ENCODE measurements around the gene TMEM119.
"Not testable (repeated sequence)": the region's sequence is repeated elsewhere in the genome, so short reads cannot be mapped to it uniquely, and the experiment has no call there.

TMEM119 gene

DNA sequence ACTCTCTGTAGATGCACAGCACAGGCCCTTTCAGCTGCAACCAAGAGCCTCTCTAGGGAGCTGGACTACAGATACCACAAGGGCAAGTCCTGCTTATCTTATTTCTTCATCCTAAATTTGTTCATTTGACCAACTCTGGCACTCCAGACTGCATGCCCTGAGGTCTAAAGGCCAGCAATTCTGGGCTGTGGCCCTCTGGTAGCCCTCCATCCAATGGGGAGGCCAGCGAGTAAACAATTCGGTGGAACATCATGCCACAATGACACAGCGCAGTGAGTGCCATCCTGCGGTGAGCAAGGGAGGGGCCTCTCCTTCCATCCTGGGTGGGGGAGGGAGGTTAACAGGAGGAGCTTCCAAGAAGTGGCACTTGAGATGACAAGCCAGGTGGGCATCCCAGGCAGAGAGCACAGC lies 36.5 kb upstream of the TMEM119 start:
- peak; percentile 37 to 53 for DNase-seq

GRCh38 chr12:108633534-108634248 lies 35.8 kb upstream of the TMEM119 start, which contains the start of gene SELPLG:
TSS of gene SELPLG (minus strand) at chr12:108633894. CDS start at chr12:108624307, 9,587 bp downstream.
- peak; percentile 78 to 81 for DNase-seq

DNA sequence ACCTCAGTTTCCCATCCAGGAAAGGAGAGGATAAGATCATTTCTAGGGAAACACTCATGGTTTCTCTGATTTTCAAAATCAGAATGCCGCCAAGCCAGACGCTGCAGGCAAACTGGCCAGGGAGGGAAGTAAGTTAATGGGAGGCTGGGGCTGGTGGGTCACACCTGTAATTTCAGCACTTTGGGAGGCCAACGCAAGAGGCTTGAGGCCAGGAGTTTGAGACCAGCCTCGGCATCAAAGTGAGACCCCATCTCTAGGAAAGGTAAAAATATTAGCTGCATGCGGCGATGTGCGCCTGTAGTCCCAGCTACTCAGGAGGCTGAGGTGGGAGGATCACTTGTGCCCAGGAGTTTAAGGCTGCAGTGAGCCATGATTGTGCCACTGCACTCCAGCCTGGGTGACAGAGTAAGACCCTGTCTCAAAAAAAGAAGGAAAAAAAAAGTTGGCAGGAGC lies 35.2 kb upstream of the TMEM119 start:
- DNase-seq = no peak

GRCh38 chr12:108631261-108631660 lies 33.4 kb upstream of the TMEM119 start:
- DNase-seq = not testable (repeated sequence)

GRCh38 chr12:108630481-108631207 lies 32.8 kb upstream of the TMEM119 start:
- DNase-seq = peak in 1 of 2 donors; percentile 15

DNA sequence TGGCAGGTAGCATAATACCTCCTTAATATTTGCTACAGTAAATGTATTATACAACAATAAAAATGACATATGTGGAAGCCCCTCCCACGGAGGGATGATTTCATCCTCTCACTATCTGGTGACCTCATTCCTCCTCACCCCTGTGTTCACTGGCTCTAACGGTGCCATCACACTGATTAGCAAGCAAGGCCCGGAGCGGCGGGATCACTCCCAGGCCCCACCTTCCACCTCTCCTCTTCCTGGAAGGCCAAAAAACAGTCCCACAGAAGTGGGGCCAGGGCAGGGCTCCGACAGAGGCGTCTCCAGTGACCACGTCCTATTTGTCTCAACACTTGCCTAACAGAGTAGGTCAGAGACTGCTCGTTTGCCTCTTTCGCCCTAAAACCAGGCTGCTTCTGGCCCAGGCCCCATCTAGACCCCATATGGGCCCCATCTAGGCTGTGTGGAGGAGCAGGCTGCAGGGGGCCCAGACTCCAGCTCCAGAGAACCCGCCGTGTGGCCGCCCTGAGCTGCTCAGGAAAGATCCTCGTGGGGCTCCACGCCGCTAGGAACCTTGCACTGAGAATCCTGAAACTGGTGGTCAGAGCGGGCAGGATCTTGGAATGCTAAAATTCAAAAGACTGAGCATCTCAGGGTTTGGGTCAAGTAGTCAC lies 32.1 kb upstream of the TMEM119 start:
- DNase-seq = peak; percentile 63 to 64

- DNase-seq = no peak
Measured at GRCh38 chr12:108629151-108629550, 31.3 kb upstream of the TMEM119 start.

DNA sequence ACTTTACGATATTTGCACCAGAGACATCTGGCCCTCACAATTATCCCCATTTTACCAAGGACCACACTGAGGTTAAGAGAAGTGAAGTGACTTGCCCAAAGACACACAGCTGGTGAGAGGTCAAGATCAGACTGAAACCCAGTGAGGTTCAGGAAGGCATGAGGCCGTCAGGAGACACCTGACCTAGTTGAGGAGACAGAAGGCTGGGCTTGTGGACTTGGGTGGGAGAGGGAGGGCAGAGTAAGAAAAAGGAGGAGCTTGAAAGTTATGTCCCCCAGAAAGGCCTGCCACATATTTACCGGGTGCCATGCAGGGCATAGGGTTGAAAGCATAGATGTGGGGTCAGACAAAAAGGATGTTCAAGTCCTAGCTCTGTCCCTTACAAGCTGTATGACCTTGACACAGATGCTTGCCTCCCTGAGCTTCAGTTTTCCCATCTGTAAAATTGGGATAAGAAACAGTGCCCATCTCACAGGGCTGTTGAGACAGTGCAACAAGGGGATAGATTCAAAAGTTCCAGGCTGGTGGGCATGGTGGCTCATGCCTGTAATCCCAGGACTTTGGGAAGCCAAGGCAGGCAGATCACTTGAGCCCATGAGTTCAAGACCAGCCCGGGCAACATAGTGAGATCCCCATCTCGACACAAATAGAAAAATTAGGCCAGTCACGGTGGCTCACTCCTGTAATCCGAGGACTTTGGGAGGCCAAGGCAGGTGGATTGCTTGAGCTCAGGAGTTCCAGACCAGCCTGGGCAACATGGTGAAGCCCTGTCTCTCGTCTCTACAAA lies 29.4 kb upstream of the TMEM119 start:
- DNase-seq = no peak

DNA sequence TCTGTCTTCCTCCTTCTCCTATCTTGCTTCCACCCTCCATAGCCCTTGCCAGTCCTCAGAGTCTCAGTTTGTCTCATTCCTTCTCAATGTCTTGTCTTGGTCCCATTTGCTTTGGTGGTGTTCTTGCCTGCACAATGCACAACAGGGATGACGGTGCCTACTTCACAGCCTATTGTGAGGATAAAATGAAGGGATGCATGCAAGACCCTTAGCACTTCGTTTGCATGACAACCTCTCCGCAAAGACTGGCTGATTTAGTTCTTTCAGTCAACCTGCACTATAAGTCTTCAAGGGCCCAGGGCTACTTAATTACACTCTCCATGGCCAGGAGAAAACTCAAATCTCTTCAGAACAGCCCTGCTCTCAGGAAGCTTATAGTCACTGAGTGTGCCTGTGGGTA lies 27.3 kb upstream of the TMEM119 start:
- DNase-seq = no peak

- no peak for DNase-seq
Measured at GRCh38 chr12:108623577-108623976, 25.7 kb upstream of the TMEM119 start.

GRCh38 chr12:108622921-108623514 lies 25.1 kb upstream of the TMEM119 start:
- DNase-seq = no peak

DNA sequence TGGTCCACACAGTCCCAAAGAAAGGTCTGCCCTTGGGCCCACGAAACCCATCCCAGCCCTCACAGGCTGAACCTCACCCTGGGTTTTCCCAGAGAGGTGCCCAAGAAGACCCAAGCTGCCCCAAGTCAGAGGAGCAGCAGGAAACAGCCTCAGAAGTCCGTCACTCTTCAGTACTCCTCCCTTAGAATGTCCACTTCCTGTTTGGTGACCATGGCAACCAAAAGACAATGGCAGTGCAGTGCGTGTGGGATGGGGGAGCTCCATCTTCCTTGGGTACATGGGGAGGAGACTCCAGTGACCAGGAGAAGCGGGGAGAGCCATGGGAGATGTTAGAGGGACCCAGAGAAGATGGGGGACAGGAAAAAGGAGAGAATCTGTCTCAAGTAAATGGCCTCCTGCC lies 24.5 kb upstream of the TMEM119 start:
- no peak for DNase-seq

DNA sequence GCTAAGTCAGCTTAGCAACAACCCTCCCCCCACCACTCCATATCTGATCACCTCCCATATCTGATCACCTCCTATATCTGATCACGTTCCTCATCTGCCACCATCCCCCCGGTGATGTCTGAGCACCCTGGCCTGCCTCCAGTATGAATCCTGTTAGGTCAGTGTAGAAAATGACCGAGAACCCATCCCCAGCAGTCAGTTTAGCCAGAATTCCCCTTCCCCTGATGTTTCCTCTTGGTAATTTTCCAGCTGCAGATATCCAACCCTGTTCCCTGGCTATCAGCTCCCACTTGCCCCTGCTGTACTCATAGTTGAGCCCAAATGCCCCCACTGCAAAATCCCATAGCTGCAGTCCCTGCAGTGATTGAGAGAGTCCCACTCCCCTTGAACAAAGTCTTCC lies 23.3 kb upstream of the TMEM119 start:
- no peak for DNase-seq

GRCh38 chr12:108620236-108620879 lies 22.5 kb upstream of the TMEM119 start:
- no peak for DNase-seq

GRCh38 chr12:108619369-108620160 lies 21.7 kb upstream of the TMEM119 start:
- DNase-seq = no peak

DNA sequence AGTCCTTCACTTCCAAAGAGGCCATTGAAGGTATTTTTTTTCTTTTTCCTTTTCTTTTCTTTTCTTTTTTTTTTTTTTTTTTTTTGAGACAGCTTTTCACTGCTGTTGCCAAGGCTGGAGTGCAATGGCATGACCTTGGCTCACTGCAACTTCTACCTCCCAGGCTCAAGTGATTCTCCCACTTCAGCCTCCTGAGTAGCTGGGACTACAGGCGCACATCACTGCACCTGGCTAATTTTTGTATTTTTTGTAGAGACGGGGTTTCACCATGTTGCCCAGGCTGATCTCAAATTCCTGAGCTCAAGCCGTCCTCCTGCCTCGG lies 21.0 kb upstream of the TMEM119 start:
- DNase-seq = not testable (repeated sequence)

DNA sequence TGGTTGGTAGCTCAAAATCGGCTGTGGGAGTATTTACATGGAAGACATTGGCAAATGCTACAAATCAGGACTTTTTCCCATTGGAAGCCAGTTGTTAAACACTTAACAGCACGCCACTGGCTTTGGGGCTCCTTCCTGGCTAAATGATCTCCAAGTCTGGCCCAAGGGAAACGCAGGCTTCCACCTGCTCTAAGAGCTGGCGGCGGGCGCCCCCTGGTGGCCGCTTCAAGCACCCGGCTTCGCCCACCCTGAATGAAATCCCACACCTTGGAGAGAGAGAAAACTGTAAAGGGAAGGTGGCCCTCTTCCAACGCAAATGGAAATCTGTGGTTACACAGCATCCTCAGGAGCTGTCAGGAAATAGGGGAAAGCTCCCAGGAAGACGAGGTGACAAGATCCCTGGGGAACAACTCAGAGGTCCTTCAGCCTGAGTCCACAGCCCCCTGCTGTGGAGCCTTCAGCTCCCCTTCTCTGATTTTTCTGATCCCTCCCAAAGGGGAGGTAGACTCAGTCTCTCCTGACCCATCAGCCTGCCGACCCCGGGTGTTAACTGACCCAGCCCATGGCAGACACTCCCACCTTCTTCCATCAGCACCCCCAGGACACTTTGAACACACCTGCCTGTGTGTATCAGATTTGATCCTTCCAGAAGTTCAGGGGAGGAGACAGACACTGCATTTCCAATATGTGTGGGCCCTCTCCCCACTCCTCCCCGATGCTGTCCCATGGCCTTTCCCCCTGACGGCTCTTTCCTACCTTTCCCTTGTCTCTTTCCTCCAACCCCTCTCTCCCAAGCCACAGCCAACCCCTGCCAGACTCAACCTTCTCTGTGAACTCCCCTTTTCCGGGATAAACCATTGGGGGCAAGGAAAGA lies 20.4 kb upstream of the TMEM119 start:
- peak; percentile 75 to 78 for DNase-seq

DNA sequence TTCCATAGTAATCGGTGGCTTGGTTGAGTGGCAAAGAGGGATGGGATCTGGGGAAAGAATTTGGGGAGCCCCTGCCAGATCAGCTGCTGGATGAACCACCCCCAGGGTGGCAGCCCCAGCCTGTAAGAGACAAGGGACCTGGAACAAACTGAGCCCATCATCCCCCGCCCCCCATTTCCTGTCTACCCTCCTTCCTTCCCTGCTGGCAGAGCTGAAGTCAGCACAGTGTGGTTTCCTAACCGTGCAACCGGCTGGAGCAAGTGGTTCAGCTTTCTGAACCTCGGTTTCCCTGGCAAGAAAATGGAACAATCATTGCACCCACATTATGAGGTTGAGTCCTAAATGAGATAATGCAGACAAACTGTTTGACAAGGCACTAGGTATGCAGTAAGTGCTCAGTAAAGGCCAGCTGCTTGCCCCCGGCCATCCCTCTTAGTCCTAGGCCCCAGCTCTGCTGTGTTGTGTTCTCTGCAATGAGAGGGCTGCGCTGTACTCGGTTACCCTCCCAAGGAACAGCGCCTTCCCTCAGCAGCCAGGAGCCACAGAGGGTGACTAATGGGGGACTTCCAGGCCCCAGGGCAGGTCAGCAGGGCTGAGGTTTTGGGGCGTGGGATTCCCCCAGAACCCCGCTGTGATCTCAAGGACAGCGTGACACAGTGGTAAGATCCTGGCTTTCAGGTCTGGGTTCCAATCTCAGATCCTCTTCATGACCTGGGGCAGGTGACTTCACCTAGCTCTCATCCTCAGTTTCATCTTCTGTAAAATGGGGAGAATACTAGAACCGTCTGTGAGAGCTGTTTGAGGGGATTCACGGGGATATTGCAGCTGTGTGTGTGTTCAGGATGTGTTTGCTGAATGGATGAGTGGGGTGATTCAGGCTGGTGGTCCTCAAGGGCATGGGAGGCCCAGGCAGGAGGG lies 19.3 kb upstream of the TMEM119 start:
- peak; percentile 77 to 80 for DNase-seq

GRCh38 chr12:108616359-108616758 lies 18.5 kb upstream of the TMEM119 start:
- no peak for DNase-seq
